LNCAP (cell line): ENCODE results near the gene DAND5.

Experiments used
- TF ChIP-seq, protein P1 (sequence below): fragments of 450-650 bp; IDR thresholded peaks from 2 replicates; pipeline ENCODE4 v1.5.1; 2017; ENCODE audit warnings: mild to moderate bottlenecking

Gene DAND5

GRCh38 chr19:13010038-13010991, 40.9 kb downstream of the DAND5 start:
- TF ChIP-seq, protein P1, sequence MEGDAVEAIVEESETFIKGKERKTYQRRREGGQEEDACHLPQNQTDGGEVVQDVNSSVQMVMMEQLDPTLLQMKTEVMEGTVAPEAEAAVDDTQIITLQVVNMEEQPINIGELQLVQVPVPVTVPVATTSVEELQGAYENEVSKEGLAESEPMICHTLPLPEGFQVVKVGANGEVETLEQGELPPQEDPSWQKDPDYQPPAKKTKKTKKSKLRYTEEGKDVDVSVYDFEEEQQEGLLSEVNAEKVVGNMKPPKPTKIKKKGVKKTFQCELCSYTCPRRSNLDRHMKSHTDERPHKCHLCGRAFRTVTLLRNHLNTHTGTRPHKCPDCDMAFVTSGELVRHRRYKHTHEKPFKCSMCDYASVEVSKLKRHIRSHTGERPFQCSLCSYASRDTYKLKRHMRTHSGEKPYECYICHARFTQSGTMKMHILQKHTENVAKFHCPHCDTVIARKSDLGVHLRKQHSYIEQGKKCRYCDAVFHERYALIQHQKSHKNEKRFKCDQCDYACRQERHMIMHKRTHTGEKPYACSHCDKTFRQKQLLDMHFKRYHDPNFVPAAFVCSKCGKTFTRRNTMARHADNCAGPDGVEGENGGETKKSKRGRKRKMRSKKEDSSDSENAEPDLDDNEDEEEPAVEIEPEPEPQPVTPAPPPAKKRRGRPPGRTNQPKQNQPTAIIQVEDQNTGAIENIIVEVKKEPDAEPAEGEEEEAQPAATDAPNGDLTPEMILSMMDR, result no peak

DNA sequence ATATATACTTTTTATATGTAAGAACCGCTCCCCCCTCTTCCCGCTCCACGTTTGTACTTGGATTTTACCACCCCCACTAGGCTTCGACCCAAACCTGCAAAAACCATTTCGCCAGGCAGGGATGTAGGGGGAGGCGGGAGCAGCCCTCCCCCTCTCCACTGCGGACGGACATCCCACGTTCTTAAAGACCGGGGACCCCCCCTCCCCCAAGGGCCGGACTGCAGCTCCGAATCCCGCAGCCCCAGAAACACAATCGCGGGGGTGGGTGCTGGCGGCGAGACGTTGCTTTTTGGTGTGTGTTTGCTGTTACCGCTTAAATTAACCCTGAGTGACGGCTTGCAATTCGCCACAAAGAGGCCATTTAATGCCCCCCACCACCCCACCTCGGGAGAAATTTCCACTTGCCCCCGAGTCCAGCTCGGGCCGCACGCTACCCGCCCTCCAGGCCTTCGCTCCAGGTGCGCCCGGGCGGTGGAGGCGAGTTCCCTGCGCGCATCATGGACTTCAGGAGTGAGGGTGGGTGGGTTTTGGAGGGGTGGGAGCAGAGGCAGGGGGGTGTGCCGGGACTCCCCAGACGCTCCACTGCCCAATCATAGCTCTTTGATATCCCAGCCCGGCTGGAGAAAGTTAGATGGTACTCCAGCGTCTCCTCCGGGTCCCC, 41.7 kb downstream of the DAND5 start:
- TF ChIP-seq, protein P1, result no peak

DNA sequence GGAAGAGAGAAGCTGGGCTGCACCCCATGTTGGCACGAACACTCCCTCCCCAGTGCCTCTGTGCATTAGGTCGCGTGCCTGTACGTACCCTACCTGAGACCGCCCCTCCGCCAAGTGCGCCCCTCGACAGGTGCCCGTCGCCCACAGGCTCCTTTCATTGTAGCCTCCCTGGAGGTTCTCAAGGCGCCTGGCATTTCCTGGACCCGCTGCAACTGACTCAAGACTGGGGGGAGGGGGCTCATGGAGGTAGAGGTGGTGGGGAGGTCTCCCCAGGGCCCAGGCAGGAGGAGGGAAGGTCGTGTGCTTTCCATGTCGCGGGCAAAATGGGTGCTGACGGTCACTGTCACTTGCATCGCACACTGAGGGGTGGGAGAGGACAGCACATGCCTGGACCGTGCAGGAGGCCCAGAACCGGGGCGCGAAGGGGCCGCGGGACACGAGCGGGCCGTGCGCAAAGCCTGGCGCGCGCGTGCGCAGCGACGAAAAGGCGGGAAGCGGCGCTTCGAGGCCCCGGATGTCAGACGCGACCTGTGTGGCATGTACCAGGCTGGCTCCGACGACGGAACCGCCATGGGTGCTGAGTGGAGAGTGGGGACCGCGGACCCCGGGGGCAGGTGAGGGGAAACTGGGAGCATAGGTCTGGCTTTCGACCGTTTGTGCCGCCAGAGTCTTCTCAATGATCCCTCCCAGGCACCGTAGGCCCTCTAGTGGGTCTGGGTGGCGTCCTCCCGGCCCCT, 42.4 kb downstream of the DAND5 start:
- TF ChIP-seq, protein P1, result no peak

GRCh38 chr19:13012390-13012689, 43.0 kb downstream of the DAND5 start:
- TF ChIP-seq, protein P1, result no peak

GRCh38 chr19:13012690-13013608, 43.6 kb downstream of the DAND5 start:
- TF ChIP-seq, protein P1, result no peak

- TF ChIP-seq, protein P1, result no peak
These were observed 44.3 kb downstream of the DAND5 start for GRCh38 chr19:13013649-13014048.
